Erythroblast (primary cell): ENCODE measurements around the gene CDCA5.
A peak's percentile ranks its signal among the peaks of the same experiment; 100 is the strongest.

Source experiments
- GATA1 ChIP-seq: IDR thresholded peaks from 2 replicates; pipeline ENCODE4 v1.6.1; 2011; ENCODE audit warnings: low read depth, mild to moderate bottlenecking, control low read depth, low read length, moderate library complexity
- POLR2A ChIP-seq: IDR thresholded peaks from 2 replicates; pipeline ENCODE4 v1.6.1; 2011; ENCODE audit warnings: mild to moderate bottlenecking, low read length

DNA sequence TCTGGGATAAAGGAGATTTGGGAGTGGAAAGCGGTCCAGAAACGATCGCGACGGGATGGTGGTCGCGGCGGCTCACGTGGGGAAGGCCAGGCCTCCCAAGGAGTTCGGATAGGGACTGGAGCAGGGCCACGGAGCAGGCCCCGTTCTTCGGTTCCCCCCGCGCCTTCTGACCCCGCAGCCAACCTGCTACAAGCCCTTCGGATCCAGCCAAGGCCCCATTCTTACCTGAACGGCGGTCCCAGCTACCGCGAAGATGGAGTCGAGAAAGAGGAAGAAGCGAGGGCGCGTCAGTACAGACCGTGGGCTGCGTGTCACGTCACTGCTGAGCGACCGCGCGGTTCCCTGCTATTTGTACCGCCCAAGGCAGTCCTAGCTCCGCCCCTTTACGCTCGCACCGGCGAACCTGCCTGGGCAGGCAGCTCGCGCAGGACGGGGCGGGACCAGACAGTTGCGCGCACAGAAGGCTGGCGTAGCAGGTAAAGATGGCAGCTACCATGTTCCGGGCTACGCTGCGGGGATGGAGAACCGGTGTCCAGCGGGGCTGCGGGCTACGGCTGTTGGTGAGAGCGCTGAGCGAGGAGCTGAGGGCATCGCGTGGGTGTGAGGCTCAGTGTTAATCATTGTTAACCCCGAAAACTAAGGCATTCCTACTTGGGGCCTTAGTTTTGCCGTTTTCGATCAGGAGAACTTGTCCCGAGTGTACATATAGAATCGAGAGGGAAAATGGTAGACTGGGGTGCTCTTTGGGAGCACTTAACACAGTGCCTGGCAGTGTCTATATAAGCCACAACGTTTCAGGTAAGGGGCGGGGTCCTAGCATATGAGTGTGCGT is 38.2 kb upstream of the CDCA5 start, which contains the start of the genes FAU and MRPL49:
- peak; percentile 99 for TF ChIP-seq POLR2A
- no peak for TF ChIP-seq GATA1
